ENCODE results near the gene ENPP1.

DNA sequence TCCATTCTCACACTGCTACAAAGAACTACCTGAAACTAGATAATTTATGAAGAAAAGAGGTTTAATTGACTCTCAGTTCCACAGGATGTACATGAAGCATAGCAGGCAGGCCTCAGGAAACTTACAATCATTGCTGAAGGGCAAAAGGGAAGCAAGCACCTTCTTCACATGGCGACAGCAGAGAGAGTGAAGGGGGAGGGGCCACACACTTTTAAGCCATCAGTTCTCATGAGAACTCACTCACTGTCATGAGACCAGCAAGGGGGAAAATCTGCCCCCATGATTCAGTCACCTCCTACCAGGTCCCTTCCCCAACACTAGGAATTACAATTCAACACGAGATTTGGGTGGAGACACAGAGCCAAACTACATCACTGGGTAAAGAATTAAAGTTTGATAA is 12.5 kb upstream of the ENPP1 start:
- TF ChIP-seq ZNF565 (CRISPR knock-in tag; conservative IDR thresholded peaks at IDR 0.05; ENCODE audit: low read depth) (no peak), TCF4 (CRISPR knock-in tag; IDR thresholded peaks at IDR 0.05; ENCODE audit: borderline replicate concordance) (no peak), ARNTL (CRISPR knock-in tag; IDR thresholded peaks at IDR 0.05; ENCODE audit: borderline replicate concordance, low read depth) (no peak), SNAI2 (CRISPR knock-in tag; IDR thresholded peaks at IDR 0.05) (no peak), TOX (CRISPR knock-in tag; IDR thresholded peaks at IDR 0.05; ENCODE audit: borderline replicate concordance) (no peak), ZFP3 (CRISPR knock-in tag; IDR thresholded peaks at IDR 0.05) (no peak), RARB (CRISPR knock-in tag; IDR thresholded peaks at IDR 0.05) (no peak), ZFP30 (CRISPR knock-in tag; IDR thresholded peaks at IDR 0.05) (no peak)
- TF ChIP-seq, protein P1, sequence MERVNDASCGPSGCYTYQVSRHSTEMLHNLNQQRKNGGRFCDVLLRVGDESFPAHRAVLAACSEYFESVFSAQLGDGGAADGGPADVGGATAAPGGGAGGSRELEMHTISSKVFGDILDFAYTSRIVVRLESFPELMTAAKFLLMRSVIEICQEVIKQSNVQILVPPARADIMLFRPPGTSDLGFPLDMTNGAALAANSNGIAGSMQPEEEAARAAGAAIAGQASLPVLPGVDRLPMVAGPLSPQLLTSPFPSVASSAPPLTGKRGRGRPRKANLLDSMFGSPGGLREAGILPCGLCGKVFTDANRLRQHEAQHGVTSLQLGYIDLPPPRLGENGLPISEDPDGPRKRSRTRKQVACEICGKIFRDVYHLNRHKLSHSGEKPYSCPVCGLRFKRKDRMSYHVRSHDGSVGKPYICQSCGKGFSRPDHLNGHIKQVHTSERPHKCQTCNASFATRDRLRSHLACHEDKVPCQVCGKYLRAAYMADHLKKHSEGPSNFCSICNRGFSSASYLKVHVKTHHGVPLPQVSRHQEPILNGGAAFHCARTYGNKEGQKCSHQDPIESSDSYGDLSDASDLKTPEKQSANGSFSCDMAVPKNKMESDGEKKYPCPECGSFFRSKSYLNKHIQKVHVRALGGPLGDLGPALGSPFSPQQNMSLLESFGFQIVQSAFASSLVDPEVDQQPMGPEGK (CRISPR knock-in tag; IDR thresholded peaks at IDR 0.05; ENCODE audit: borderline replicate concordance) = no peak
- TF ChIP-seq, protein P2, sequence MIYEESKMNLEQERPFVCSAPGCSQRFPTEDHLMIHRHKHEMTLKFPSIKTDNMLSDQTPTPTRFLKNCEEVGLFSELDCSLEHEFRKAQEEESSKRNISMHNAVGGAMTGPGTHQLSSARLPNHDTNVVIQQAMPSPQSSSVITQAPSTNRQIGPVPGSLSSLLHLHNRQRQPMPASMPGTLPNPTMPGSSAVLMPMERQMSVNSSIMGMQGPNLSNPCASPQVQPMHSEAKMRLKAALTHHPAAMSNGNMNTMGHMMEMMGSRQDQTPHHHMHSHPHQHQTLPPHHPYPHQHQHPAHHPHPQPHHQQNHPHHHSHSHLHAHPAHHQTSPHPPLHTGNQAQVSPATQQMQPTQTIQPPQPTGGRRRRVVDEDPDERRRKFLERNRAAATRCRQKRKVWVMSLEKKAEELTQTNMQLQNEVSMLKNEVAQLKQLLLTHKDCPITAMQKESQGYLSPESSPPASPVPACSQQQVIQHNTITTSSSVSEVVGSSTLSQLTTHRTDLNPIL (CRISPR knock-in tag; IDR thresholded peaks at IDR 0.05; ENCODE audit: low read depth) = no peak
- TF ChIP-seq, protein P3, sequence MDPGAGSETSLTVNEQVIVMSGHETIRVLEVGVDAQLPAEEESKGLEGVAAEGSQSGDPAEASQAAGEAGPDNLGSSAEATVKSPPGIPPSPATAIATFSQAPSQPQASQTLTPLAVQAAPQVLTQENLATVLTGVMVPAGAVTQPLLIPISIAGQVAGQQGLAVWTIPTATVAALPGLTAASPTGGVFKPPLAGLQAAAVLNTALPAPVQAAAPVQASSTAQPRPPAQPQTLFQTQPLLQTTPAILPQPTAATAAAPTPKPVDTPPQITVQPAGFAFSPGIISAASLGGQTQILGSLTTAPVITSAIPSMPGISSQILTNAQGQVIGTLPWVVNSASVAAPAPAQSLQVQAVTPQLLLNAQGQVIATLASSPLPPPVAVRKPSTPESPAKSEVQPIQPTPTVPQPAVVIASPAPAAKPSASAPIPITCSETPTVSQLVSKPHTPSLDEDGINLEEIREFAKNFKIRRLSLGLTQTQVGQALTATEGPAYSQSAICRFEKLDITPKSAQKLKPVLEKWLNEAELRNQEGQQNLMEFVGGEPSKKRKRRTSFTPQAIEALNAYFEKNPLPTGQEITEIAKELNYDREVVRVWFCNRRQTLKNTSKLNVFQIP (CRISPR knock-in tag; IDR thresholded peaks at IDR 0.05; ENCODE audit: borderline replicate concordance, low read depth) = no peak

Data from SK-N-SH treated with all-trans-retinoic acid at 6 μM for 48 hours (cell line).